ENCODE data around the gene DDX39A.

Gene DDX39A

DNA sequence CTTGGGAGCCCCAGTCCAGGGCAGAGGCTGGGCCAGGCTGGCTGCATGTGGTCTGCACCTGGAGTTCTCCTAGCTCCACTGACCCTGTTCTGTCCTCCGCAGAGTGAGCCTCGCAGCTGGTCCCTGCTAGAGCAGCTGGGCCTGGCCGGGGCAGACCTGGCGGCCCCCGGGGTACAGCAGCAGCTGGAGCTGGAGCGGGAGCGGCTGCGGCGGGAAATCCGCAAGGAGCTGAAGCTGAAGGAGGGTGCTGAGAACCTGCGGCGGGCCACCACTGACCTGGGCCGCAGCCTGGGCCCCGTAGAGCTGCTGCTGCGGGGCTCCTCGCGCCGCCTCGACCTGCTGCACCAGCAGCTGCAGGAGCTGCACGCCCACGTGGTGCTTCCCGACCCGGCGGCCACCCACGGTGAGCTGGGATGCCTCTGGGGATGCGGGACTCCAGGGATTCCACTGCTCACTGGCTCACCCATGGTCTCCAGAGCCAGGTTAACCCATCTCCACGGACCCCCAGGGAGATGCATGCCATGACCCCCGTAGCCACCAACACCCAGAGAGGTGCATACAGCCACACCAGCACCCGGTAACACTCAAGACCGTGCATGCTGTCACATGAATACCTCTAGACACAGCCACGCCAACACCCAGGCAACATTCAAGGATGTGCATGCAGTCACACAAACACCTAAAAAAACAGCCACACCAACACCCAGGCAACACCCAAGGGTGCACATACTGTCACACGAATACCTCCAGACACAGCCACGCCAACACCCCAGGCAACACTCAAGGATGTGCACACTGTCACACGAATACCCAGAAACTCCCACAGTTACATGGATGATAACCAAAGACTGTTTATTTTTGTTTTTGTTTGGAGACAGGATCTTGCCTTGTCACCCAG lies 22.1 kb upstream of the DDX39A start:
- no peak overlapping the region for H3K4me3 ChIP-seq (ENCODE audit: low read length)
- DNase-seq (ENCODE audit: low read depth) = no peak
- TF ChIP-seq, protein P1, sequence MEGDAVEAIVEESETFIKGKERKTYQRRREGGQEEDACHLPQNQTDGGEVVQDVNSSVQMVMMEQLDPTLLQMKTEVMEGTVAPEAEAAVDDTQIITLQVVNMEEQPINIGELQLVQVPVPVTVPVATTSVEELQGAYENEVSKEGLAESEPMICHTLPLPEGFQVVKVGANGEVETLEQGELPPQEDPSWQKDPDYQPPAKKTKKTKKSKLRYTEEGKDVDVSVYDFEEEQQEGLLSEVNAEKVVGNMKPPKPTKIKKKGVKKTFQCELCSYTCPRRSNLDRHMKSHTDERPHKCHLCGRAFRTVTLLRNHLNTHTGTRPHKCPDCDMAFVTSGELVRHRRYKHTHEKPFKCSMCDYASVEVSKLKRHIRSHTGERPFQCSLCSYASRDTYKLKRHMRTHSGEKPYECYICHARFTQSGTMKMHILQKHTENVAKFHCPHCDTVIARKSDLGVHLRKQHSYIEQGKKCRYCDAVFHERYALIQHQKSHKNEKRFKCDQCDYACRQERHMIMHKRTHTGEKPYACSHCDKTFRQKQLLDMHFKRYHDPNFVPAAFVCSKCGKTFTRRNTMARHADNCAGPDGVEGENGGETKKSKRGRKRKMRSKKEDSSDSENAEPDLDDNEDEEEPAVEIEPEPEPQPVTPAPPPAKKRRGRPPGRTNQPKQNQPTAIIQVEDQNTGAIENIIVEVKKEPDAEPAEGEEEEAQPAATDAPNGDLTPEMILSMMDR (conservative IDR thresholded peaks at IDR 0.05; ENCODE audit: low read depth, low read length) = no peak

DNA sequence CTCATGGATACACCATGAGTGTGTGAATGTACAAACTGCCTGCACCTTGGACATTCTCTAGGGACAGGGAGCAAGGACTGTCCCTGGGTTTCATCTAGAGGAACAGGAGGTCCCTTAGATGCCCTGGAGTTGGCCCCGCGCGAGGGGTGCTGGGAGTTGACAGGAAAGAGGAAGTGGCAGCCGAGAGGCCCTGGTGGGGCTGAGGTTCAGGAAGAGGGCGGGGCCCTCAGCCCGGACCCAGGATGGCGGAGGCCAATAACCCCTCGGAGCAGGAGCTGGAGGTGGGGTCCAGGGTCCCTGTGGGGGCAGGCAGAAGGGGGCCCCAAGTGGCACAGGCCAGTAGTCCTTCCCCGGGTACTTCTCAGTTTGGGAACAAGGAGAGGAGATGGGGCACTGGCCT lies 20.9 kb upstream of the DDX39A start:
- TF ChIP-seq, protein P1 (conservative IDR thresholded peaks at IDR 0.05; ENCODE audit: low read depth, low read length) = no peak
- no peak overlapping the region for H3K4me3 ChIP-seq (ENCODE audit: low read length)
- no peak for DNase-seq (ENCODE audit: low read depth)

- TF ChIP-seq, protein P1 (conservative IDR thresholded peaks at IDR 0.05; ENCODE audit: low read depth, low read length) = no peak
- no peak overlapping the region for H3K4me3 ChIP-seq (ENCODE audit: low read length)
- no peak for DNase-seq (ENCODE audit: low read depth)
These were observed 19.9 kb upstream of the DDX39A start for GRCh38 chr19:14439014-14439413.

- DNase-seq (ENCODE audit: low read depth) = no peak
- no peak overlapping the region for H3K4me3 ChIP-seq (ENCODE audit: low read length)
- TF ChIP-seq, protein P1 (conservative IDR thresholded peaks at IDR 0.05; ENCODE audit: low read depth, low read length) = no peak
These were observed 18.5 kb upstream of the DDX39A start for GRCh38 chr19:14437578-14438140.

GRCh38 chr19:14435320-14436050 lies 16.3 kb upstream of the DDX39A start:
- no peak for DNase-seq (ENCODE audit: low read depth)
- TF ChIP-seq, protein P1 (conservative IDR thresholded peaks at IDR 0.05; ENCODE audit: low read depth, low read length) = no peak
- H3K4me3 ChIP-seq (ENCODE audit: low read length) = no peak overlapping the region

DNA sequence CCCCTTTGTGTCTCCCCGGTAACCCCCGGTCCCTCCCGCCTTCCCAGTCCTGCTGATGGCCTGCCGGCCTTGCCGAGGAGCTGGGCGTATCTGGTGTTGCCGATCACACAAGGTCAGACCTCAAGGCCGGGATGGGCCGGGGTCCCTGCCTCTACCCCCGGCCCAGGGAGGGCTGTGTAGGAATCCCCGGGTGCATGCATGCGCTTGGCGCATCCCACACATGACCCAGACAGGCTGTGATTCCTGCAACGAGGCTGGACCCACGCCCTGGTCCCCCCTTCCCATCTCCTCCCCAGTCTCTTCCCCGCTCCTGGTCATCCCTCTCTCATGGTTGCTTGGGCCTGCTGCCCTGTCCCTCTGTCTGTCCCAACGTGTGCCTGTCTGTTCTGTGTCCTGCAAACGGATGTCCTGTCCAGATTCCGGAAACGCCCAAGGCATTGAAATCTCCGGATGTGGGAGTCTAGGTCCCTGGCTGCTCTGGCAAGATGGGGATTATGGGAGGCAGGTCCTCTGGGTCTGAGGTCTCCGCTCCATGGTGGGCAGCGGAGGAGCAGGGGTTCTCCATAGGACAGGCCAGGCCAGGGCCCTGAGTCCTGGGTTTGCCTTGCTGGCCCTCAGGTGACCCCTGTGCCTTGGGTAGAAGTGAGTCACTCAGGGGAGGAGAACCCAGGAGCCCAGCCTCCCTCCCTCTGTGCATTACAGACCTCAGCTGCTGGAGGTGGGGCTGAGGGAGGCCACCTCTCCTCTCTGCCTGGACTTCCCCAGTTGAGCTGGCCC lies 15.6 kb upstream of the DDX39A start:
- TF ChIP-seq, protein P1 (conservative IDR thresholded peaks at IDR 0.05; ENCODE audit: low read depth, low read length) = no peak
- peak; percentile 54 for DNase-seq (ENCODE audit: low read depth)
- H3K4me3 ChIP-seq (ENCODE audit: low read length) = peak overlapping the region; percentile 68

Data from retinal pigment epithelial cell (primary cell).